RPMI8226 (cell line): ENCODE results near the gene ADH1A.
"Not testable (repeated sequence)": the region's sequence is repeated elsewhere in the genome, so short reads cannot be mapped to it uniquely, and the experiment has no call there.

Experiments used
- DNase-seq: peaks from one replicate; pipeline ENCODE4 v3.0.0-alpha.2; 2015

ADH1A gene

DNA sequence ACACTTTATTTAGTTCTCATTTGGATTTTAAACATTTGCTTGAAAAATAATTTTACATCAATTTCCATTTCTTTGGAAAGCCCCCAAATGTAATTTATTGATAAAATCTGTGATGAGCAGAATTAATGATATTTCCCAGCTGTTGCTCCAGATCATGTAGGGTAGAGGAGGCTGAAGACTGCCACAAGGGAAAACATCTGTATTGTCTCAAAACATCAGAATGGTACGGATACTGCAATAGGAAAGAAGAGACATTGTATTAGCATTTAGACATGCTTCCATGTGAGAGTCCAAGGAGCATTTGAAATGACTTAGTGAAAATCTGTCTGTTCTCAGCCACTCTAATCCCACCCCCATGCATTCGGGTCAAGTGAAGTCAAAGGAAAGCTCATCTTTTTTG is 14.4 kb downstream of the ADH1A start:
- no peak for DNase-seq

DNA sequence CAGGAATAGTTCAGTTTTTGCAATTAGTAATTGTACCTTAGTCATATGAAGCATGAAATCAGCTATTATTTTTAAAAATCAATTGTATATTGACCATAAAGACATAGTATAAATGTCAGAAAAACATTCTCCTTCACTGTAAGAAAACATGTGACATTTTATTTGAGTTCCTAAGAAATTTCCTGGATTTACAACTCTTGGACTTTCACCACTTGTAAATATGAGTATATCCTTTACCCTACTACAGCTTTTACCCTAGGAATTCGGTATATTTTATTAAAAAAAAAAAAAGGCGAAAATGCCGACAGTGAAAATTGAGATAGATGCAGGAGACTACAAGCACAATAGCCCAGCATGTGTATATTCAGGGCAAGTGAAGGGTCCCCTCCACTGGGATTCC is 14.9 kb downstream of the ADH1A start:
- no peak for DNase-seq

DNA sequence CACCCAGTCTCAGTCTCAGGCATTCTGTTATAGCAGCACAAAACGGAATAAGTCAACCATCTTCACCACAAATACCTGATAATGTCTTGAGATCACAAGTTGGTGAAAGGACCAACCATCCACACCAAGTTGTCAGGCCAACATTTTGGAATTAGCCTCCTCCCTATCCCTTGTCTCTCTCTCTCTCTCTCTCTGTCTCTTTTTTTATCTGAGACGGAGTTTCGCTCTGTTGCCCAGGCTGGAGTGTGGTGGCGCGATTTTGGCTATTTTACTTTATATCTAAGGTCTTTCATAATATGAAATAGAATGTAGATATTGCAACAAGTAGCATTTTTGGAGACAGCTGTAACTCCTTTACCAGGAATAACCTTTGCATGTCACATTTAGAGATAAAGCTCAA is 15.7 kb downstream of the ADH1A start:
- DNase-seq, result no peak

DNA sequence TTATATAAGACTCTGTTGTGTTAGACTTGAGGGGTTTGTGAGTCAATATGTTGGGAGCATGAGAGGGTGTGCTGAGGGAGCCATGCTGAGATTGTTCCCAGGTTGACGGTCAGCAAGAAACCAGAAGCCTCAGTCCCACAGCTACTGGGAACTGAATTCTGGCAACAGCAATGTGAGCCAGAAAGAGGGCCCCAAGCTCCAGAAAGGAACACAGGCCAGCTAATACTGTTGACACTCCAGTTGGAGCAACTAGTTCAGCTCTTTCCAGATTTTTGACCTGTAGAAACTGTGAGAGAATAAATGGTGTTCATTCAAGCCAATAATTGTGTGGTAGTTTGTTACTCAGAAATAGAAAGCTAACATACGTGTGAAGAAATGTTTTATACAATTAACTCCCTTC is 17.1 kb downstream of the ADH1A start:
- DNase-seq, result no peak

- DNase-seq, result no peak
Measured at GRCh38 chr4:99264927-99265326, 25.9 kb downstream of the ADH1A start.

DNA sequence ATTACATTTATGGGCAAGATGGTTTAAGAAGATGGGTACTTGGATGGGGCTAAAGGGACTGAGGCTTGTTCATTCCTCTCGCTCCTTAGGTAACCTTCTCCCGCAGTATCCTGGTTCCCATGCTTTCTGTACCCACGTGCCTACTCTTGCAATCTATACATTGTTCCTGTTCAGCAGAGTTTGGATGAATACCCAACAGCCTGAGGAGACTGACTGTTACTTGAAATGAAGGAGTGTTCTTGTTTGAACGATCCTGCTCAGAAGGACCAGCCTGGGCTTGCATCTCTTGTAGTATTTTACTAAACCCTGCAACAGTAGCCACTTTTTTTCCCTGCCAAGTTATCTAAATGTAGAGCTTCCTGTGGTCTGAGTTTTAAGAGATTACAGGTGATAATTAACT is 38.0 kb downstream of the ADH1A start:
- DNase-seq, result no peak

GRCh38 chr4:99248714-99249113 is 42.1 kb downstream of the ADH1A start:
- no peak for DNase-seq

DNA sequence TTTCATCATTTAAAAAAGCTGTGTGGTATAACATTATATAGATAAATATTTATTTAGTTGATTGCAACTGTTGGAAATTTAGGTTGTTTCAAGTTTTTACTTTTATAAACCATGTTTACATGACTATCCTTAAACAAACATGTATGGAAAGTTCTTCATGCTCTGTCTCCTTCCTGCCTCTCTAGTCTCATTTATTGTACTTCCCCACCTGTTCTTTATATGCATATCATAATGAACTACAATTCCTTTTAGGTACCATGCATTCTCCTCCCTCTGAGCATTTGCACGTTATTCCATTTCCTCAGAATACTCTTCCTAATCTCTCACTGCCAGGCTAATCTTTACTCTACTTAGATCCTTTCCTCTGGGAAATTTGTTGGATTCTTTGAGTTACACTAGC is 54.8 kb downstream of the ADH1A start:
- no peak for DNase-seq

DNA sequence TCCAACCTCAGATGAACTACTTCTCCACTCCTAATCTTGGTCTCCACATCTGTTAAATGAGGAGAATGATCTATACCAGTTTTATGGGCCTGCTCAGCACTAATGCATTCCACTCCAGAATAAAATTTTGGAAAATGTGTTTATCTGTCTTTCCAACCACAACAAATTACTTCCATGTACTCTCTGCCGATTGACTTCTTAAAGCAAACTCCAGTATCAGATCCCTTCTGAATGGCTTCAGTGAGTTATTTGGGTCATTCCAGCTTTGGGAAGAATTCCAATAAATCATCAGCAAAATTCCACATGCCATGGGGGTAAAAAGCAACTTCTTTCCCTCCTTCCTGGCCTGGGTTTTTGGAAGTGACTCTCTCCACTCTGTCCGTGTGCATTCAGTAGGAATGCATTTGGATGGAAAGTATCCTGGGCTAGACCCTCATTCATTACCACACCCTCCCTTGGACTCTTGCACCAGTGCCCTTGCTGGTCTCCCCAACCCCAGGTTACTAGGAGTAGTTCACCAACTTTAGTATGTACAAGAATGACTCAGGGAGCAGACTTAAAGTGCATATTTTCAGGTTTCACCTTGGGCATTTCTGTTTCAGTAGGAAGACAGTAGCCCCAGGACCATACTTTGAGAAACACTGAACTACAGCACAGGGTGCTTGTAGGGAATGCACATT is 56.3 kb downstream of the ADH1A start:
- no peak for DNase-seq

- DNase-seq, result not testable (repeated sequence)
Measured at GRCh38 chr4:99233397-99233796, 57.4 kb downstream of the ADH1A start.

DNA sequence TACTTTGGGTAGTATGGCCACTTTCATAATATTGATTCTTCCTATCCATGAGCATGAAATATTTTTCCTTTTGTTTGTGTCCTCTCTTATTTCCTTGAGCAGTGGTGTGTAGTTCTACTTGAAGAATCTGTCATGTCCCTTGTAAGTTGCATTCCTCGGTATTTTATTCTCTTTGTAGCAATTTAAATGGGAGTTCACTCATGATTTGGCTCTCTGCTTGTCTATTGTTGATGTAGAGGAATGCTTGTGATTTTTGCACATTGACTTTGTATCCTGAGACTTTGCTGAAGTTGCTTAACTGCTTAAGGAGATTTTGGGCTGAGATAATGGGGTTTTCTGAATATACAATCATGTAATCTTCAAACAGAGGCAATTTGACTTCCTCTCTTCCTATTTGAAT is 62.1 kb downstream of the ADH1A start:
- not testable (repeated sequence) for DNase-seq

GRCh38 chr4:99227646-99228045 is 63.1 kb downstream of the ADH1A start:
- not testable (repeated sequence) for DNase-seq
